ENCODE data around the gene MGAT1.
"Not testable (repeated sequence)": the region's sequence is repeated elsewhere in the genome, so short reads cannot be mapped to it uniquely, and the experiment has no call there.

Gene MGAT1

GRCh38 chr5:180792965-180793287, 9.7 kb downstream of the MGAT1 start:
- no peaks in the 10 kb centered on the region for H3K4me1 ChIP-seq (ENCODE audit: insufficient read depth, low read length)
- H3K4me3 ChIP-seq (ENCODE audit: low read length): no peak overlapping the region
- H3K27me3 ChIP-seq (ENCODE audit: insufficient read depth, low read length): no peaks in the 10 kb centered on the region
- H2AFZ ChIP-seq (ENCODE audit: low read depth, low read length): no peak overlapping the region
- H3K36me3 ChIP-seq (ENCODE audit: insufficient read depth, low read length): peaks cover 31% of the 10 kb centered on the region
- H3K9me3 ChIP-seq (ENCODE audit: low read length): peaks cover 2% of the 10 kb centered on the region

- peaks cover 31% of the 10 kb centered on the region for H3K36me3 ChIP-seq (ENCODE audit: insufficient read depth, low read length)
- H3K4me3 ChIP-seq (ENCODE audit: low read length): no peak overlapping the region
- H2AFZ ChIP-seq (ENCODE audit: low read depth, low read length): no peak overlapping the region
- no peaks in the 10 kb centered on the region for H3K27me3 ChIP-seq (ENCODE audit: insufficient read depth, low read length)
- peaks cover 2% of the 10 kb centered on the region for H3K9me3 ChIP-seq (ENCODE audit: low read length)
- peaks cover 4% of the 10 kb centered on the region for H3K4me1 ChIP-seq (ENCODE audit: insufficient read depth, low read length)
These were observed 10.2 kb downstream of the MGAT1 start for GRCh38 chr5:180792287-180792964.

DNA sequence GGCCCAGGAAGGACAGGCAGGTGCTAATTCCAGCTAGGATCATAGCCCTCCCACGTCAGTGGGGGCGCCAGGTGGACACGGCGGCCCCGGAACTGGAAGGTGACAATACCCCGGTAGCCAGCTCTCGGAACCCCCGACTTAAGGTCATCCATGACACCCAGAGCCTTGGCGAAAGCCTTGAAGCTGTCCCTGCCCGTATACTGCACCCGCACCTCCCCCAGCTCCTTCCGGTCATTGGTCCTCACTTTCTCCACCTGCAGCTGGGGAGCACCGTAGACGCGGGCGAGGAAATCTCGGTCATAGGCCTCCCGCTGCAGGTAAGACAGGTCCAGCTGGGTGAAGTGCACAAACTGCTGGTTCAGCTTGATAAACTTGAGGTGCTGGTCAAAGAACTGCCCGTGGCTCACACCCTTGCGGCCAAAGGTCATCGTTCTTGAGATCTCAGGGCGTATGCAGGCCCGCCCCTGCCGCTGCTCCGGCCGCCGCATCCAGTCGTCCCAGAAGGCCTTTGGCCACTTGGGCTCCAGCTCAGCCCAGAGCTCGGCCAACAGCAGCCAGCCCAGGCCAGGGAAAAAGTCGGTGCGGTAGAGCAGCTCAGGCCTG, 10.9 kb downstream of the MGAT1 start:
- no peaks in the 10 kb centered on the region for H3K27me3 ChIP-seq (ENCODE audit: insufficient read depth, low read length)
- peaks cover 2% of the 10 kb centered on the region for H3K9me3 ChIP-seq (ENCODE audit: low read length)
- no peak overlapping the region for H3K4me3 ChIP-seq (ENCODE audit: low read length)
- peaks cover 31% of the 10 kb centered on the region for H3K36me3 ChIP-seq (ENCODE audit: insufficient read depth, low read length)
- H3K4me1 ChIP-seq (ENCODE audit: insufficient read depth, low read length): peaks cover 11% of the 10 kb centered on the region
- H2AFZ ChIP-seq (ENCODE audit: low read depth, low read length): no peak overlapping the region

DNA sequence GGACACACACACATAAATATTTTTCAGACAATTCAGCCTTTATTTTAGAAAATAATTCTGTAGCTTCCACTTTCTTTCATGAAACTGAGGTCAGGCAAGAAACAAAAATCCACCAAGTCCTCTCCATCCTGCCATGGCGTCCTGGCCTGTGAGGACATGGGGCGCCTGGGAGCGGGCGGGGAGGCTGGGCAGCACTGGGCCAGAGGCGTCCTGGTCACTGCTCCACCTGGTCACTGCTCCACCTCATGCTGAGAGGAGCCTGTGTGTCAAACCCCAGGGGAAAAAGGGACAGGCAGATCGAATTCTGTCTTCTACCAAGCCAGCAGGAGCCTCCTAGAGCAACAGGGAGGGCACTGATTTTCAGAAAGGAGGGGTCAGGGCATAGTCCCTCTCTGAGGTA, 12.1 kb downstream of the MGAT1 start:
- H3K36me3 ChIP-seq (ENCODE audit: insufficient read depth, low read length): peaks cover 31% of the 10 kb centered on the region
- H2AFZ ChIP-seq (ENCODE audit: low read depth, low read length): no peak overlapping the region
- no peak overlapping the region for H3K4me3 ChIP-seq (ENCODE audit: low read length)

GRCh38 chr5:180790020-180790419, 12.6 kb downstream of the MGAT1 start:
- Histone ChIP-seq H3K9me3 (ENCODE audit: low read length) (peaks cover 2% of the 10 kb centered on the region), H2AFZ (ENCODE audit: low read depth, low read length) (no peak overlapping the region), H3K36me3 (ENCODE audit: insufficient read depth, low read length) (peaks cover 31% of the 10 kb centered on the region), H3K4me1 (ENCODE audit: insufficient read depth, low read length) (peaks cover 28% of the 10 kb centered on the region), H3K4me3 (ENCODE audit: low read length) (no peak overlapping the region), H3K27me3 (ENCODE audit: insufficient read depth, low read length) (no peaks in the 10 kb centered on the region)

More for the DNA sequence above, 12.1 kb downstream of the MGAT1 start:
- Histone ChIP-seq H3K4me1 (ENCODE audit: insufficient read depth, low read length) (peaks cover 23% of the 10 kb centered on the region), H3K9me3 (ENCODE audit: low read length) (peaks cover 2% of the 10 kb centered on the region), H3K27me3 (ENCODE audit: insufficient read depth, low read length) (no peaks in the 10 kb centered on the region)

DNA sequence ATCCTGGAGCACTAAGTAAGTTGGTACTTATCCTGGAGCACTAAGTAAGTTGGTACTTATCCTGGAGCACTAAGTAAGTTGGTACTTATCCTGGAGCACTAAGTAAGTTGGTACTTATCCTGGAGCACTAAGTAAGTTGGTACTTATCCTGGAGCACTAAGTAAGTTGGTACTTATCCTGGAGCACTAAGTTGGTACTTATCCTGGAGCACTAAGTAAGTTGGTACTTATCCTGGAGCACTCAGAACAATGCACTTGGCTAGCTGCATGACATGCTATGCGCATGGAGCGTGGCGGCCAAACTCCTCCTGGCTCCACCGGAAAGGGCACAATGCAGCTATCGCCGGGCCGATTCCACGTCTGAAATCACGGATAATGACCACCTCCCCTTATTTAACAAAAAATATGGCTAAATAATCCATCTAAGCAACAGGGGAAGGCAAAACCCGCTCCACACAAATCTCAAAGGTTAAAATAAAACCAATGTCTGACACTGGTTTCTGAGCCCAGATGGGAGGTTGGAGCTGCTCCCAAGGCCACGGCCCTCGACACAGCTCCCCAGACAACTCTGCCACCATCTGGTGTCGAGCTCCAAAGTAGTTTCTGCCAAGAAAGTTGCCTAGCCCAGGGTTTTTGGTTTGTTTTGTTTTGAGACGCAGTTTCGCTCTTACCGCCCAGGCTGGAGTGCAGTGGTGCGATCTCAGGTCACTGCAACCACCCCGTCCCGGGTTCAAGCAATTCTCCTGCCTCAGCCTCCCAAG, 13.8 kb downstream of the MGAT1 start:
- H3K9me3 ChIP-seq (ENCODE audit: low read length); H3K27me3 ChIP-seq (ENCODE audit: insufficient read depth, low read length); H3K4me3 ChIP-seq (ENCODE audit: low read length); H2AFZ ChIP-seq (ENCODE audit: low read depth, low read length): not testable (repeated sequence)
- Histone ChIP-seq H3K4me1 (ENCODE audit: insufficient read depth, low read length) (peaks cover 29% of the 10 kb centered on the region), H3K36me3 (ENCODE audit: insufficient read depth, low read length) (peaks cover 31% of the 10 kb centered on the region)

- H3K36me3 ChIP-seq (ENCODE audit: insufficient read depth, low read length): peaks cover 30% of the 10 kb centered on the region
These were observed 14.7 kb downstream of the MGAT1 start for GRCh38 chr5:180787711-180788431.

DNA sequence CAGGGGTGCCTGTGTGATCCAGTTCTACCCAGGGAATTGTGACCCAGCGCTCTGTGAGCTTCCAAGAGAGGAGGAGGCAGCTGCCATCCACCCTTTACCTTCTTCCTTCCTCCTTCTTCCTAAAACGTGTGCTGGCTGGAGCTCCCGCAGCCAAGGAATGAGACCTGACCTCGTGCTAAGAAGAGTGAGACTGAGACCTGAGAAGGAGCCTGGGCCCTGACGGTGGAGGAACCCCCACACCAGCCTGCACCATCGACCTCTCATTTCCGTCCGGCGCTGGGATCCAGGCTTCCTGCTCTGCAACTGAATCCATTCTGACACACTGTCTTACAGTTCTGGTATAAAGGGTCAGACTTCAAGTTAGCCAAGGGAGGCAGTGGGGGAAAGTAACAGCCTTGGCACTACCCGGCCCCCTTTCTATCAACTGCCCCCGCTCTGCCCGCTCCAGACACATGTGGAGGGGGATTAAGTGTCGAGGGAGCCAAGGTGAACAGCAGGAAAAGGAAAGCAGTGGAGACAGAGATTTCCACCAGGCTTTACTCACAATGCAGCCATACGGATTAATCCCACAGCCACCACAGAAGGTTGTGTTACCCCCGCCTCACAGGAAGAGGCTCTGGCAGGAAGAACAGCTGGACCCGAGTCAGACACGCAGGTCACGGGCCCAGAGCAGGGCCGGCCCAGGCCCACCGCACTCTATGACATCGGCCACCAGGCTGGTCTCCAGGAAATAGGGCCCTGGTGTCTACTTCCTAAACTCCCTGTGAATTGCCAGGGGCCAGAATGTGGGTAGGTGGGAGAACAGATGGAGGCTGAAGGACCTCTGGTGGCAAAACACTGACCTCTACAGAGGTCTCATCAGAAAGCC, 15.8 kb downstream of the MGAT1 start:
- Histone ChIP-seq H2AFZ (ENCODE audit: low read depth, low read length) (no peak overlapping the region), H3K27me3 (ENCODE audit: insufficient read depth, low read length) (no peaks in the 10 kb centered on the region), H3K9me3 (ENCODE audit: low read length) (no peaks in the 10 kb centered on the region), H3K36me3 (ENCODE audit: insufficient read depth, low read length) (peaks cover 19% of the 10 kb centered on the region), H3K4me3 (ENCODE audit: low read length) (no peak overlapping the region), H3K4me1 (ENCODE audit: insufficient read depth, low read length) (peaks cover 29% of the 10 kb centered on the region)

More at GRCh38 chr5:180787711-180788431, 14.7 kb downstream of the MGAT1 start:
- Histone ChIP-seq H2AFZ (ENCODE audit: low read depth, low read length) (no peak overlapping the region), H3K27me3 (ENCODE audit: insufficient read depth, low read length) (no peaks in the 10 kb centered on the region), H3K4me1 (ENCODE audit: insufficient read depth, low read length) (peaks cover 29% of the 10 kb centered on the region), H3K4me3 (ENCODE audit: low read length) (no peak overlapping the region), H3K9me3 (ENCODE audit: low read length) (peaks cover 2% of the 10 kb centered on the region)

- Histone ChIP-seq H3K4me1 (ENCODE audit: insufficient read depth, low read length) (peaks cover 29% of the 10 kb centered on the region), H3K4me3 (ENCODE audit: low read length) (peak overlapping the region; percentile 13), H3K27me3 (ENCODE audit: insufficient read depth, low read length) (no peaks in the 10 kb centered on the region), H3K9me3 (ENCODE audit: low read length) (no peaks in the 10 kb centered on the region), H2AFZ (ENCODE audit: low read depth, low read length) (no peak overlapping the region), H3K36me3 (ENCODE audit: insufficient read depth, low read length) (peaks cover 10% of the 10 kb centered on the region)
These were observed 16.8 kb downstream of the MGAT1 start for GRCh38 chr5:180785794-180786221.

DNA sequence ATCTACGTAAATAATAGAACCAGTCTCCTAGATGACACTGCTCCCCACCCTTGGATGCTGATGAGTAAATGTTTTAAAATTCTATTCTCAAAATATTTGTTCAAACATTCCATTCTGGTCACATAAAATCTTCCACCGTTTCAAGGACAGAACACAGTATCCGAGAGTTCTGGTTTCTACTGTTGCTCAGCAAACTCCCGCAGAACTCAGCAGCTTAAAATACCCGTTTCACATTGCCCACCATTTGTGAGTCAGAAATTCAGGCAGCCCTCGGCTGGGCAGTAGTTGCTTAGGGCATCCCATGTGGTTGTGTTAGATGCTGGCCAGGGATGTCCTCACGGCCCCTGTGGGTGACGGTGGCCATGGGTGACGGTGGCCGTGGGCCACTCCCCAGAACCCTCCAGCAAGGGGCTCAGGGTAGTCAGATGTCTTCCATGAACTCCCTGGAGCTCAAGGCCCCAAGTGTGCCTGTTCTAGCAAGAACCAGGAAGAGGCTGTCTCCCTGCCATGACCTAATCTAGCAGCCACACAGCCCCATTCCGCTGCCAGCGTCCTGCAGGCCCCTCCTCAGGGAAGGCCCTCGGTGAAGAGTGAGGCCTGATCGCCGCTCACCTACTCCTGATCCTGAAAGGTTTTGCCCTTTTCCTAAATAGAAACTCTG, 17.4 kb downstream of the MGAT1 start:
- Histone ChIP-seq H2AFZ (ENCODE audit: low read depth, low read length) (no peak overlapping the region), H3K4me3 (ENCODE audit: low read length) (peak overlapping the region; percentile 13), H3K27me3 (ENCODE audit: insufficient read depth, low read length) (no peaks in the 10 kb centered on the region), H3K36me3 (ENCODE audit: insufficient read depth, low read length) (peaks cover 6% of the 10 kb centered on the region), H3K4me1 (ENCODE audit: insufficient read depth, low read length) (peaks cover 29% of the 10 kb centered on the region), H3K9me3 (ENCODE audit: low read length) (no peaks in the 10 kb centered on the region)

DNA sequence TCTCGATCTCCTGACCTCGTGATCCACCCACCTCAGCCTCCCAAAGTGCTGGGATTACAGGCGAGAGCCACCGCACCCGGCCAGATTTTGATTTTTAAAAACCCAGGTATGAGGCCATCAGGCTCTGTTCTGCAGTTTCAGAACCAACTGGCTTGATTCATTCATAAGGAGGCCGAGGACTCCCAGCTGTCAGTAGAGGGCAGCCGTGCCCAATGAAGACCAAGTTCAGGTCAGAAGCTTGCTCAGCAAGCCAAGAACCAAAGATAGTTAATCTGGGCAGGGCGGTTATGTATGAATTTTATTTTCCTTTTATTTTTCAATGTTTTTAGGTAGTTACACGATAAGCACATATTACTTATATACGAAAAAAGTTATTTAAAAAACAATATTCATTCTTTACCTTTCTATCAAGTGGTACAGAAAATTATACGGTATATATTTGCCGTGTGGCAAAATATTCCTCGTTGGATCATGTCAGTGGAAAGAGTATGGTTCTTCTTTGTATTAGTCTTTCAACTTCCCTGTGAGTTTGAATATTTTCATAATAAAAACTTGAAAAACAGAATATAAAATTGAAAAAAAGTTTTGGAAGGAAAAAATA, 18.0 kb downstream of the MGAT1 start:
- H3K4me3 ChIP-seq (ENCODE audit: low read length): no peak overlapping the region
- H3K36me3 ChIP-seq (ENCODE audit: insufficient read depth, low read length): no peaks in the 10 kb centered on the region
- no peak overlapping the region for H2AFZ ChIP-seq (ENCODE audit: low read depth, low read length)
- H3K9me3 ChIP-seq (ENCODE audit: low read length): no peaks in the 10 kb centered on the region
- H3K4me1 ChIP-seq (ENCODE audit: insufficient read depth, low read length): peaks cover 29% of the 10 kb centered on the region
- no peaks in the 10 kb centered on the region for H3K27me3 ChIP-seq (ENCODE audit: insufficient read depth, low read length)
